PC-9 (cell line): ENCODE results near the gene ASB11. TPM values are rescaled to one million over a fixed set of nuclear protein-coding genes. Genes with fewer than 3 reads are reported as not detected.

Experiments used
- Bru-seq: library from RNA; stranded (reverse); fragments of 400-500 nt; gene quantifications from one replicate; lab custom pipeline; 2021; lab: Mats Ljungman, UMichigan
- BruChase-seq, 2 experiments: library from RNA; stranded (reverse); fragments of 400-500 nt; gene quantifications; one replicate each; lab custom pipeline; 2021; lab: Mats Ljungman, UMichigan
- BruUV-seq: library from RNA; stranded (reverse); fragments of 400-500 nt; replicated peaks from 2 replicates; lab custom pipeline; 2021; lab: Mats Ljungman, UMichigan
- CTCF ChIA-PET: fragments of 300-600 bp; sonication (Branson Sonifier 250); formaldehyde crosslinking; loops from one replicate; lab custom pipeline; 2022; ENCODE audit warnings: antibody characterized with exemption; lab: Charles Lee
- POLR2A ChIA-PET: fragments of 300-600 bp; sonication (Branson Sonifier 250); formaldehyde crosslinking; loops from one replicate; lab custom pipeline; 2022; ENCODE audit warnings: antibody characterized with exemption; ENCODE audit not compliant: unreplicated experiment; lab: Charles Lee
- DNase-seq, 2 experiments: peaks; one replicate each; pipeline versions ENCODE4 v3.0.0 to v3.0.0-alpha.2; 2015 to 2022; ENCODE audit warnings: mixed read lengths in 1 of 2
- H2AFZ ChIP-seq: fragments of 200-600 bp; sonication (generic); 2 replicates; pipeline ENCODE4 v1.8.1; 2017; ENCODE audit warnings: antibody characterized with exemption
- H3F3A ChIP-seq: fragments of 200-600 bp; sonication (generic); 2 replicates; pipeline ENCODE4 v1.8.1; 2017; ENCODE audit warnings: antibody characterized with exemption, mild to moderate bottlenecking, low read depth; ENCODE audit not compliant: insufficient read depth
- H3K27ac ChIP-seq: fragments of 200-600 bp; sonication (generic); 2 replicates; pipeline ENCODE4 v1.6.1; 2016; ENCODE audit warnings: mixed run types
- H3K27me3 ChIP-seq: fragments of 200-600 bp; sonication (generic); 2 replicates; pipeline ENCODE4 v1.6.1; 2016; ENCODE audit warnings: low read depth, mixed run types; ENCODE audit not compliant: insufficient read depth
- H3K36me3 ChIP-seq: fragments of 200-600 bp; sonication (generic); 2 replicates; pipeline ENCODE4 v1.6.1; 2016; ENCODE audit warnings: low read depth, mixed run types
- H3K4me1 ChIP-seq: fragments of 200-600 bp; sonication (generic); replicated peaks from 2 replicates; pipeline ENCODE4 v1.6.1; 2016; ENCODE audit warnings: mixed run types; ENCODE audit not compliant: insufficient read depth
- H3K4me2 ChIP-seq: fragments of 200-600 bp; sonication (generic); 2 replicates; pipeline ENCODE4 v1.6.1; 2017; ENCODE audit warnings: mixed run types
- H3K4me3 ChIP-seq: fragments of 200-600 bp; sonication (generic); 2 replicates; pipeline ENCODE4 v1.6.1; 2016; ENCODE audit warnings: mixed run types
- H3K79me2 ChIP-seq: fragments of 200-600 bp; sonication (generic); 2 replicates; pipeline ENCODE4 v1.6.1; 2017; ENCODE audit warnings: low read depth, mixed run types
- H3K9me2 ChIP-seq: fragments of 200-600 bp; sonication (generic); 2 replicates; pipeline ENCODE4 v1.8.1; 2017; ENCODE audit warnings: mild to moderate bottlenecking; ENCODE audit not compliant: insufficient read depth
- H3K9me3 ChIP-seq: fragments of 200-600 bp; sonication (generic); 2 replicates; pipeline ENCODE4 v1.8.1; 2016; ENCODE audit warnings: low read depth; ENCODE audit not compliant: insufficient read depth
- H4K20me1 ChIP-seq: fragments of 200-600 bp; sonication (generic); 2 replicates; pipeline ENCODE4 v1.8.1; 2017; ENCODE audit not compliant: insufficient read depth
- CTCF ChIP-seq: fragments of 200-600 bp; sonication (generic); conservative IDR thresholded peaks from 2 replicates; pipeline ENCODE4 v1.6.1; 2017; ENCODE audit warnings: mixed run types, antibody characterized with exemption, mild to moderate bottlenecking, moderate library complexity
- EZH2 ChIP-seq: fragments of 200-600 bp; sonication (generic); IDR thresholded peaks from 2 replicates; pipeline ENCODE4 v1.8.0; 2017; ENCODE audit warnings: antibody characterized with exemption, low read depth
- intact Hi-C: fragments of 100-400 bp; cut with micrococcal nuclease; formaldehyde crosslinking; loops from one replicate; pipeline ENCODE4 v1.10.0; 2022; ENCODE audit not compliant: unreplicated experiment
- long read RNA-seq: library from polyadenylated mRNA; stranded (forward); transcript quantifications from one replicate; pipeline ENCODE4 v2.0.0, GENCODE V29; 2022
- total RNA-seq: library from RNA; stranded (reverse); gene quantifications from 2 replicates; pipeline ENCODE4 v1.2.3, GENCODE V29; 2021

Gene ASB11
- total RNA-seq (not detected in 2 replicates), Bru-seq, nascent RNA (percentile 20 among the genes with signal in this experiment), BruChase-seq, experiment 1, labeled RNA remaining after a 2-hour chase (percentile 16 among the genes with signal in this experiment), BruChase-seq, experiment 2, labeled RNA remaining after a 6-hour chase (percentile 12 among the genes with signal in this experiment)
- long read RNA-seq = 0 reads

GRCh38 chrX:15315509-15315908, at the start of gene ASB11:
Gene ASB11 (minus strand): TSS chrX:15315640. CDS start chrX:15315605, 35 bp downstream.
- POLR2A ChIA-PET = no interaction called here
- no peaks in the 10 kb centered on the region for H3K79me2 ChIP-seq
- H3F3A ChIP-seq = no peaks in the 10 kb centered on the region
- no peaks in the 10 kb centered on the region for H3K9me3 ChIP-seq
- CTCF ChIA-PET = no interaction called here
- H3K4me3 ChIP-seq = no peak within 1 kb of the TSS
- no peaks in the 10 kb centered on the region for H3K36me3 ChIP-seq
- TF ChIP-seq EZH2 (no peak), CTCF (no peak)
- H3K27me3 ChIP-seq = no peaks in the 10 kb centered on the region
- H2AFZ ChIP-seq = no peak within 1 kb of the TSS
- no peak within 1 kb of the TSS for H3K27ac ChIP-seq
- H3K4me2 ChIP-seq = no peak within 1 kb of the TSS
- H3K4me1 ChIP-seq = 0 out of 2 replicates have a peak, but pooled peaks cover 1% of the 10 kb centered on the region
- intact Hi-C loops = no loop called here
- no peaks in the 10 kb centered on the region for H3K9me2 ChIP-seq
- no peak for DNase-seq
- H4K20me1 ChIP-seq = no peaks in the 10 kb centered on the region
- no TSS peak for BruUV-seq

GRCh38 chrX:15359701-15360100, 44.3 kb upstream of the ASB11 start:
- POLR2A ChIA-PET = no interaction called here
- no TSS peak for BruUV-seq

GRCh38 chrX:15358533-15358932, 43.1 kb upstream of the ASB11 start:
- no peaks in the 10 kb centered on the region for H3K36me3 ChIP-seq
- no peak overlapping the region for H3K4me3 ChIP-seq
- no peaks in the 10 kb centered on the region for H3K79me2 ChIP-seq
- TF ChIP-seq EZH2 (no peak), CTCF (no peak)
- intact Hi-C loops = no loop called here
- H3K27ac ChIP-seq = no peak overlapping the region
- no peaks in the 10 kb centered on the region for H3K27me3 ChIP-seq
- no peak overlapping the region for H2AFZ ChIP-seq
- no peaks in the 10 kb centered on the region for H3K9me3 ChIP-seq
- no peaks in the 10 kb centered on the region for H3K9me2 ChIP-seq
- POLR2A ChIA-PET = no interaction called here
- no TSS peak for BruUV-seq
- H3F3A ChIP-seq = no peaks in the 10 kb centered on the region
- H3K4me2 ChIP-seq = no peak overlapping the region
- H3K4me1 ChIP-seq = no peaks in the 10 kb centered on the region
- H4K20me1 ChIP-seq = no peaks in the 10 kb centered on the region
- no peak for DNase-seq
- CTCF ChIA-PET = no interaction called here

More at GRCh38 chrX:15359701-15360100, 44.3 kb upstream of the ASB11 start:
- Histone ChIP-seq H3K9me2 (no peaks in the 10 kb centered on the region), H3K9me3 (no peaks in the 10 kb centered on the region), H3K27me3 (no peaks in the 10 kb centered on the region), H2AFZ (no peak overlapping the region), H3F3A (no peaks in the 10 kb centered on the region), H3K4me2 (no peak overlapping the region), H3K4me3 (no peak overlapping the region), H3K4me1 (no peaks in the 10 kb centered on the region), H3K79me2 (no peaks in the 10 kb centered on the region), H4K20me1 (no peaks in the 10 kb centered on the region), H3K36me3 (no peaks in the 10 kb centered on the region), H3K27ac (no peak overlapping the region)
- TF ChIP-seq CTCF (no peak), EZH2 (no peak)
- CTCF ChIA-PET = no interaction called here
- intact Hi-C loops = no loop called here
- no peak for DNase-seq
